Naive thymus-derived CD8-positive, alpha-beta T cell (primary cell): ENCODE results near the gene MAST3. TPM values are rescaled to one million over a fixed set of nuclear protein-coding genes. Genes with fewer than 3 reads are reported as not detected.
A peak's percentile ranks its signal among the peaks of the same experiment; 100 is the strongest.

Experiments used
- ATAC-seq, 2 donors: fragments of 150-1000 bp; cut with Tn5 transposase in 1 of 2; sonication (Bioruptor Pico), chemical (Tn5 transposase) in 1 of 2; 1 replicate in 1 of 2; 2 replicates in 1 of 2; pipeline ENCODE4 v1.10.0; 2021; ENCODE audit warnings: mild to moderate bottlenecking in 2 of 2, moderate library complexity in 2 of 2
- POLR2A ChIA-PET: fragments of 350-600 bp; sonication (Branson Sonifier 250); formaldehyde crosslinking; loops from one replicate; lab custom pipeline; 2021; ENCODE audit warnings: antibody characterized with exemption; lab: Charles Lee
- DNase-seq, 10 donors: peaks; one replicate each; pipeline versions ENCODE4 v3.0.0 to v3.0.0-alpha.2; 2020 to 2022
- H3K27ac Mint-ChIP-seq, 10 donors: one replicate each; pipeline ENCODE4 v1.8.0; 2020 to 2022; ENCODE audit warnings: mild to moderate bottlenecking in 10 of 10, mixed read lengths in 10 of 10, moderate library complexity in 4 of 10, inconsistent platforms in 1 of 10
- H3K27me3 Mint-ChIP-seq, 5 donors: one replicate each; pipeline ENCODE4 v1.8.0; 2021 to 2022; ENCODE audit warnings: mixed read lengths in 5 of 5
- H3K36me3 Mint-ChIP-seq, 3 donors: one replicate each; pipeline ENCODE4 v1.8.0; 2020 to 2022; ENCODE audit warnings: mixed read lengths in 3 of 3, mild to moderate bottlenecking in 2 of 3, inconsistent platforms in 1 of 3
- H3K4me1 Mint-ChIP-seq, 4 donors: one replicate each; pipeline ENCODE4 v1.8.0; 2021 to 2022; ENCODE audit warnings: mixed read lengths in 4 of 4
- H3K4me3 Mint-ChIP-seq, 10 donors: one replicate each; pipeline ENCODE4 v1.8.0; 2020 to 2022; ENCODE audit warnings: mild to moderate bottlenecking in 10 of 10, mixed read lengths in 10 of 10, moderate library complexity in 6 of 10, inconsistent platforms in 1 of 10
- H3K9me3 Mint-ChIP-seq, 9 donors: one replicate each; pipeline ENCODE4 v1.8.0; 2020 to 2022; ENCODE audit warnings: mixed read lengths in 9 of 9, mild to moderate bottlenecking in 3 of 9, inconsistent platforms in 1 of 9, moderate library complexity in 1 of 9
- polyA plus RNA-seq, 3 donors: library from polyadenylated mRNA; unstranded; fragments of 300-500 nt; fragmentation: Illumina TruSeq; gene quantifications; one replicate each; pipeline ENCODE4 v1.2.3, GENCODE V29; 2021
- total RNA-seq, 8 experiments: library from RNA in 2 of 8; stranded (reverse) in 2 of 8; gene quantifications; one replicate each; pipeline ENCODE4 v1.2.3 and lab custom pipeline; 2021 to 2026

MAST3 gene
- total and polyA plus RNA-seq, 5 experiments from 2014 or later = 9.4 to 44.8 (median 15.7) TPM

- no peak for ATAC-seq
- H3K27ac Mint-ChIP-seq = peak overlapping the region in 4 of 10 donors; percentile 8 to 75 (median 56)
- DNase-seq = no peak
- H3K9me3 Mint-ChIP-seq = no peaks in the 10 kb centered on the region
- H3K4me3 Mint-ChIP-seq = no peak overlapping the region
- peaks cover 0 to 11% (median 1%) of the 10 kb centered on the region in 4 donors for H3K4me1 Mint-ChIP-seq
- POLR2A ChIA-PET = interaction anchor here (0.8 kb wide), 1 partner anchor 25 kb away, joined by 3 read pairs; no protein-coding TSS in a partner anchor
- peaks cover 0 to 74% (median 12%) of the 10 kb centered on the region in 3 donors for H3K36me3 Mint-ChIP-seq
- H3K27me3 Mint-ChIP-seq = no peaks in the 10 kb centered on the region
These were observed 28.5 kb downstream of the MAST3 start for GRCh38 chr19:18126097-18126496.

GRCh38 chr19:18128044-18128443 is 30.5 kb downstream of the MAST3 start:
- Mint-ChIP-seq H3K4me3 (no peak overlapping the region), H3K9me3 (no peaks in the 10 kb centered on the region), H3K27ac (peak overlapping the region in 1 of 10 donors; percentile 78), H3K27me3 (no peaks in the 10 kb centered on the region), H3K4me1 (peaks cover 0 to 6% (median 1%) of the 10 kb centered on the region in 4 donors), H3K36me3 (peaks cover 0 to 75% (median 12%) of the 10 kb centered on the region in 3 donors)
- DNase-seq (no peak), ATAC-seq (no peak)
- POLR2A ChIA-PET = interaction anchor here (0.6 to 1.6 kb wide), 7 partner anchors 8 to 108 kb away, joined by 3 to 5 read pairs (median 3); partner anchors contain the start of genes IL12RB1 and PIK3R2

- no peaks in the 10 kb centered on the region for H3K9me3 Mint-ChIP-seq
- no peak for ATAC-seq
- no peak overlapping the region for H3K4me3 Mint-ChIP-seq
- DNase-seq = no peak
- no peaks in the 10 kb centered on the region for H3K27me3 Mint-ChIP-seq
- peaks cover 0 to 73% (median 11%) of the 10 kb centered on the region in 3 donors for H3K36me3 Mint-ChIP-seq
- POLR2A ChIA-PET = interaction anchor here (0.6 to 1.5 kb wide), 6 partner anchors 9 to 109 kb away, joined by 3 to 4 read pairs (median 3); partner anchors contain the start of genes IL12RB1 and PIK3R2
- peak overlapping the region in 3 of 10 donors; percentile 57 to 78 (median 63) for H3K27ac Mint-ChIP-seq
- peaks cover 0 to 3% (median 1%) of the 10 kb centered on the region in 4 donors for H3K4me1 Mint-ChIP-seq
These were observed 31.2 kb downstream of the MAST3 start for GRCh38 chr19:18128805-18129204.

- H3K27ac Mint-ChIP-seq = peak overlapping the region in 2 of 10 donors; percentile 53 to 81
- ATAC-seq = no peak
- no peak overlapping the region for H3K4me3 Mint-ChIP-seq
- no peaks in the 10 kb centered on the region for H3K27me3 Mint-ChIP-seq
- H3K9me3 Mint-ChIP-seq = no peaks in the 10 kb centered on the region
- H3K4me1 Mint-ChIP-seq = peaks cover 0 to 6% (median 2%) of the 10 kb centered on the region in 4 donors
- peaks cover 0 to 74% (median 15%) of the 10 kb centered on the region in 3 donors for H3K36me3 Mint-ChIP-seq
- no peak for DNase-seq
- POLR2A ChIA-PET = interaction anchor here (0.6 kb wide), 1 partner anchor 43 kb away, joined by 3 read pairs; no protein-coding TSS in a partner anchor
These were observed 33.1 kb downstream of the MAST3 start for GRCh38 chr19:18130523-18131242.

- peak overlapping the region in 3 of 10 donors; percentile 15 to 56 (median 18) for H3K27ac Mint-ChIP-seq
- DNase-seq (no peak), ATAC-seq (no peak)
- H3K36me3 Mint-ChIP-seq = peaks cover 0 to 78% (median 15%) of the 10 kb centered on the region in 3 donors
- POLR2A ChIA-PET = interaction anchor here (0.6 to 0.7 kb wide), 2 partner anchors 21 to 683 kb away, joined by 3 to 4 read pairs; no protein-coding TSS in a partner anchor
- H3K4me3 Mint-ChIP-seq = no peak overlapping the region
- H3K9me3 Mint-ChIP-seq = no peaks in the 10 kb centered on the region
- H3K4me1 Mint-ChIP-seq = peaks cover 0 to 6% (median 2%) of the 10 kb centered on the region in 4 donors
- H3K27me3 Mint-ChIP-seq = no peaks in the 10 kb centered on the region
These were observed 34.4 kb downstream of the MAST3 start for GRCh38 chr19:18131841-18132596.

GRCh38 chr19:18135712-18136584 is 38.4 kb downstream of the MAST3 start:
- Mint-ChIP-seq H3K36me3 (peaks cover 3 to 79% (median 17%) of the 10 kb centered on the region in 3 donors), H3K9me3 (no peaks in the 10 kb centered on the region), H3K4me1 (peaks cover 0 to 6% (median under 1%) of the 10 kb centered on the region in 4 donors), H3K27ac (peak overlapping the region in 1 of 10 donors; percentile 58), H3K27me3 (no peaks in the 10 kb centered on the region), H3K4me3 (no peak overlapping the region)
- ATAC-seq = no peak
- POLR2A ChIA-PET = interaction anchor here (0.9 kb wide), 1 partner anchor 15 kb away, joined by 3 read pairs; no protein-coding TSS in a partner anchor
- no peak for DNase-seq

GRCh38 chr19:18137242-18137641 is 39.7 kb downstream of the MAST3 start:
- POLR2A ChIA-PET = interaction anchor here (0.9 kb wide), 2 partner anchors 10 to 15 kb away, joined by 4 to 5 read pairs; no protein-coding TSS in a partner anchor
- H3K9me3 Mint-ChIP-seq = no peaks in the 10 kb centered on the region
- peak overlapping the region in 2 of 10 donors; percentile 3 to 13 for H3K27ac Mint-ChIP-seq
- H3K4me1 Mint-ChIP-seq = peaks cover 0 to 6% (median under 1%) of the 10 kb centered on the region in 4 donors
- DNase-seq (no peak), ATAC-seq (no peak)
- H3K36me3 Mint-ChIP-seq = peaks cover 3 to 84% (median 20%) of the 10 kb centered on the region in 3 donors
- H3K4me3 Mint-ChIP-seq = no peak overlapping the region
- H3K27me3 Mint-ChIP-seq = no peaks in the 10 kb centered on the region

GRCh38 chr19:18137657-18138339 is 40.2 kb downstream of the MAST3 start:
- H3K4me3 Mint-ChIP-seq = no peak overlapping the region
- H3K27me3 Mint-ChIP-seq = no peaks in the 10 kb centered on the region
- H3K9me3 Mint-ChIP-seq = no peaks in the 10 kb centered on the region
- peaks cover 3 to 83% (median 16%) of the 10 kb centered on the region in 3 donors for H3K36me3 Mint-ChIP-seq
- DNase-seq (no peak), ATAC-seq (no peak)
- no peak overlapping the region for H3K27ac Mint-ChIP-seq
- H3K4me1 Mint-ChIP-seq = peaks cover 0 to 6% (median under 1%) of the 10 kb centered on the region in 4 donors
- POLR2A ChIA-PET = interaction anchor here (0.6 to 0.9 kb wide), 3 partner anchors 10 to 132 kb away, joined by 4 to 5 read pairs (median 5); no protein-coding TSS in a partner anchor

- POLR2A ChIA-PET = no interaction called here
- no peaks in the 10 kb centered on the region for H3K4me1 Mint-ChIP-seq
- ATAC-seq (no peak), DNase-seq (no peak)
- H3K4me3 Mint-ChIP-seq = no peak overlapping the region
- no peak overlapping the region for H3K27ac Mint-ChIP-seq
- H3K9me3 Mint-ChIP-seq = no peaks in the 10 kb centered on the region
- H3K27me3 Mint-ChIP-seq = no peaks in the 10 kb centered on the region
- peaks cover 3 to 85% (median 16%) of the 10 kb centered on the region in 3 donors for H3K36me3 Mint-ChIP-seq
These were observed 42.9 kb downstream of the MAST3 start for GRCh38 chr19:18140473-18140872.

- no peak for DNase-seq
- H3K4me3 Mint-ChIP-seq = no peak overlapping the region
- POLR2A ChIA-PET = interaction anchor here (1.2 kb wide), 1 partner anchor 12 kb away, joined by 4 read pairs; no protein-coding TSS in a partner anchor
- H3K4me1 Mint-ChIP-seq = no peaks in the 10 kb centered on the region
- no peak for ATAC-seq
- no peaks in the 10 kb centered on the region for H3K27me3 Mint-ChIP-seq
- no peaks in the 10 kb centered on the region for H3K9me3 Mint-ChIP-seq
- peaks cover 3 to 85% (median 16%) of the 10 kb centered on the region in 3 donors for H3K36me3 Mint-ChIP-seq
- H3K27ac Mint-ChIP-seq = no peak overlapping the region
These were observed 43.5 kb downstream of the MAST3 start for GRCh38 chr19:18141031-18141430.

- DNase-seq (no peak), ATAC-seq (no peak)
- Mint-ChIP-seq H3K9me3 (no peaks in the 10 kb centered on the region), H3K36me3 (peaks cover 3 to 90% (median 16%) of the 10 kb centered on the region in 3 donors), H3K4me3 (no peak overlapping the region), H3K4me1 (peaks cover 0 to 3% (median 1%) of the 10 kb centered on the region in 4 donors), H3K27me3 (no peaks in the 10 kb centered on the region), H3K27ac (peak overlapping the region in 4 of 10 donors; percentile 60 to 81 (median 76))
- POLR2A ChIA-PET = interaction anchor here (1.2 to 1.7 kb wide), 2 partner anchors 17 to 25 kb away, joined by 3 to 4 read pairs; no protein-coding TSS in a partner anchor
These were observed 46.3 kb downstream of the MAST3 start for GRCh38 chr19:18143902-18144301.
